ENCODE measurements around the gene PSMD1. TPM values are rescaled to one million over a fixed set of nuclear protein-coding genes. Genes with fewer than 3 reads are reported as not detected.
A peak's percentile ranks its signal among the peaks of the same experiment; 100 is the strongest.

Gene PSMD1
- total and polyA plus RNA-seq, 7 donors: 41.2 to 90.3 (median 50.7) TPM

- Histone ChIP-seq H3K27ac (peak overlapping the region in 2 of 4 donors; percentile 77 to 83), H3K4me1 (peaks cover 0 to 27% (median 19%) of the 10 kb centered on the region in 4 donors), H3K4me3 (no peak overlapping the region), H3K36me3 (peaks cover 0 to 64% (median 14%) of the 10 kb centered on the region in 4 donors), H3K9me3 (no peaks in the 10 kb centered on the region), H3K27me3 (no peaks in the 10 kb centered on the region)
- peak; percentile 24 for DNase-seq
- TF ChIP-seq EP300 (IDR thresholded peaks at IDR 0.05) (no peak), CTCF (IDR thresholded peaks at IDR 0.05) (no peak), POLR2A (IDR thresholded peaks at IDR 0.05) (no peak), POLR2AphosphoS5 (IDR thresholded peaks at IDR 0.05) (no peak)
- WGBS, 2 donors: 89 to 93% methylated on average over 6 of the region's 6 CpGs
- intact Hi-C loops (cut with DNase I): no loop called here
Measured at GRCh38 chr2:231213931-231214642, 157.4 kb downstream of the PSMD1 start.

- intact Hi-C loops (cut with DNase I): no loop called here
- 89 to 92% methylated on average over 3 of the region's 3 CpGs for WGBS, 2 donors
- no peak for TF ChIP-seq POLR2A (IDR thresholded peaks at IDR 0.05)
- TF ChIP-seq CTCF (IDR thresholded peaks at IDR 0.05): no peak
- no peak for TF ChIP-seq POLR2AphosphoS5 (IDR thresholded peaks at IDR 0.05)
- TF ChIP-seq EP300 (IDR thresholded peaks at IDR 0.05): no peak
- H3K27ac ChIP-seq: peak overlapping the region in 3 of 4 donors; percentile 43 to 89 (median 83)
- H3K4me3 ChIP-seq: no peak overlapping the region
- H3K36me3 ChIP-seq: peaks cover 0 to 66% (median 9%) of the 10 kb centered on the region in 4 donors
- no peaks in the 10 kb centered on the region for H3K9me3 ChIP-seq
- DNase-seq: peak; percentile 17
- peaks cover 0 to 22% (median 18%) of the 10 kb centered on the region in 4 donors for H3K4me1 ChIP-seq
- H3K27me3 ChIP-seq: no peaks in the 10 kb centered on the region
Measured at GRCh38 chr2:231218366-231218765, 161.7 kb downstream of the PSMD1 start.

DNA sequence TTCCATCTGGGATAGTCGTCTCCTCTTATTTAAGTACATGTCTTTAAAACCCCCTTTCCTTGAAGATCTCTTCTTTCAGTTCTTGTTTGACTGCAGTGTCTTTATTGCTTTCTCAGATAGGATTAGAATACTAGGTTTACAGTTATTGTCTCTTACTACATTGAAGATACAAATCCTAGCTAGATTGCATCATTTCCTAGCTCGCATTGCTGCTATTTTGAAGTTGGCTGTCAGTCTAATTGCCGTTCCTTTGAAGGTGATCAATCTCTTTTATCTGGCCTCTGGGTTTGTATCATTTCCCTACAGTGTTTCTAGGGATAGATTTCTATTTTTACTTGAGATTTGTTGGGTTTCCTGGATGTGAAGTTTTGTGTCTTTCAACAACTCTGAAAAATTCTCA lies 162.6 kb downstream of the PSMD1 start:
- intact Hi-C loops (cut with DNase I): no loop called here
- Histone ChIP-seq H3K27ac (peak overlapping the region in 3 of 4 donors; percentile 43 to 89 (median 83)), H3K4me1 (peaks cover 0 to 31% (median 27%) of the 10 kb centered on the region in 4 donors), H3K27me3 (no peaks in the 10 kb centered on the region), H3K36me3 (peaks cover 0 to 60% (median 6%) of the 10 kb centered on the region in 4 donors), H3K4me3 (no peak overlapping the region), H3K9me3 (no peaks in the 10 kb centered on the region)
- 90 to 91% methylated on average over 3 of the region's 3 CpGs for WGBS, 2 donors
- DNase-seq: no peak
- TF ChIP-seq POLR2AphosphoS5 (IDR thresholded peaks at IDR 0.05) (no peak), EP300 (IDR thresholded peaks at IDR 0.05) (no peak), POLR2A (IDR thresholded peaks at IDR 0.05) (no peak), CTCF (IDR thresholded peaks at IDR 0.05) (no peak)

GRCh38 chr2:231221761-231222160 lies 165.1 kb downstream of the PSMD1 start:
- no peaks in the 10 kb centered on the region for H3K9me3 ChIP-seq
- no peaks in the 10 kb centered on the region for H3K27me3 ChIP-seq
- peaks cover 0 to 35% (median 0%) of the 10 kb centered on the region in 4 donors for H3K36me3 ChIP-seq
- H3K4me1 ChIP-seq: peaks cover 0 to 46% (median 33%) of the 10 kb centered on the region in 4 donors
- peak; percentile 18 for DNase-seq
- intact Hi-C loops (cut with DNase I): no loop called here
- TF ChIP-seq POLR2AphosphoS5 (IDR thresholded peaks at IDR 0.05) (no peak), POLR2A (IDR thresholded peaks at IDR 0.05) (no peak), EP300 (IDR thresholded peaks at IDR 0.05) (no peak), CTCF (IDR thresholded peaks at IDR 0.05) (no peak)
- WGBS, 2 donors: 92 to 95% methylated on average over 3 of the region's 3 CpGs
- no peak overlapping the region for H3K4me3 ChIP-seq
- peak overlapping the region; percentile 69 to 89 (median 82) for H3K27ac ChIP-seq

Small RNAs within 50 kb of the gene (small RNA-seq; reads per million reads assigned to genes)
- 0 reads per million in 3 donors for gene RNU1-93P

Other genes starting within 250 kb of the PSMD1 start
- 100 to 1,000 TPM; 107 to 206 (median 117) TPM for gene ITM2C, start 191.9 kb upstream of the PSMD1 start, total RNA-seq
- 1,000 to 10,000 TPM in 1 of 3 donors, 100 to 1,000 TPM in 2; 489 to 1,275 (median 498) TPM for gene ITM2C, start 191.9 kb upstream of the PSMD1 start, polyA plus RNA-seq
- not detected for gene GPR55, start 131.6 kb upstream of the PSMD1 start, total RNA-seq
- gene GPR55, start 131.6 kb upstream of the PSMD1 start, polyA plus RNA-seq: 1 to 10 TPM in 1 of 3 donors, under 1 TPM in 1, not detected in 1; 0.23 to 1.4 TPM
- not detected for gene SPATA3, start 60.7 kb upstream of the PSMD1 start, total RNA-seq
- gene SPATA3, start 60.7 kb upstream of the PSMD1 start, polyA plus RNA-seq: not detected
- 1 to 10 TPM in 1 of 4 donors, under 1 TPM in 1, not detected in 2; 0.36 to 2.2 TPM for gene C2orf72, start 19.3 kb upstream of the PSMD1 start, total RNA-seq
- 10 to 100 TPM; 18.5 to 20.4 (median 20.0) TPM for gene C2orf72, start 19.3 kb upstream of the PSMD1 start, polyA plus RNA-seq
- gene HTR2B, start 68.2 kb downstream of the PSMD1 start, total RNA-seq: 10 to 100 TPM in 3 of 4 donors, 1 to 10 TPM in 1; 2.1 to 18.3 (median 15.4) TPM
- gene HTR2B, start 68.2 kb downstream of the PSMD1 start, polyA plus RNA-seq: under 1 TPM in 2 of 3 donors, not detected in 1; 0.23 to 0.73 TPM
- gene ARMC9, start 141.8 kb downstream of the PSMD1 start, total RNA-seq: 10 to 100 TPM; 24.3 to 95.3 (median 52.7) TPM
- 1 to 10 TPM; 2.4 to 8.2 (median 3.0) TPM for gene ARMC9, start 141.8 kb downstream of the PSMD1 start, polyA plus RNA-seq